OCI-LY7 (cell line): Measurements from ENCODE around the gene KCNIP3. TPM values are rescaled to one million over a fixed set of nuclear protein-coding genes. Genes with fewer than 3 reads are reported as not detected.

Source experiments
- BruUV-seq: library from RNA; stranded (reverse); fragments of 400-500 nt; replicated peaks from 2 replicates; lab custom pipeline; 2021; lab: Mats Ljungman, UMichigan
- CTCF ChIA-PET: fragments of 300-600 bp; sonication (Branson Sonifier 250); formaldehyde crosslinking; loops from one replicate; lab custom pipeline; 2022; ENCODE audit warnings: antibody characterized with exemption; ENCODE audit not compliant: unreplicated experiment; lab: Charles Lee
- POLR2A ChIA-PET: fragments of 300-600 bp; sonication (Branson Sonifier 250); formaldehyde crosslinking; loops from one replicate; lab custom pipeline; 2022; ENCODE audit warnings: antibody characterized with exemption; lab: Charles Lee
- DNase-seq: peaks from one replicate; pipeline ENCODE4 v3.0.0-alpha.2; 2015; ENCODE audit warnings: low spot score
- H2AFZ ChIP-seq: fragments of 200-600 bp; sonication (generic), shearing (Covaris generic); 2 replicates; pipeline ENCODE4 v1.6.1; 2014; ENCODE audit warnings: mild to moderate bottlenecking, antibody characterized with exemption, low read length, moderate library complexity
- H3K27ac ChIP-seq: fragments of 200-600 bp; sonication (generic); 2 replicates; pipeline ENCODE4 v1.5.1; 2014; ENCODE audit warnings: mixed run types, low read depth, mild to moderate bottlenecking, moderate library complexity, low read length, inconsistent platforms; ENCODE audit not compliant: poor library complexity, severe bottlenecking
- H3K36me3 ChIP-seq: fragments of 200-600 bp; sonication (generic); 2 replicates; pipeline ENCODE4 v1.6.1; 2014; ENCODE audit warnings: mild to moderate bottlenecking, antibody characterized with exemption, low read length, moderate library complexity, mixed read lengths; ENCODE audit not compliant: insufficient read depth
- H3K4me1 ChIP-seq: fragments of 200-600 bp; sonication (generic); 2 replicates; pipeline ENCODE4 v1.5.1; 2014; ENCODE audit warnings: mild to moderate bottlenecking, low read length; ENCODE audit not compliant: insufficient read depth, poor library complexity, severe bottlenecking
- H3K4me2 ChIP-seq: fragments of 200-600 bp; sonication (generic); 2 replicates; pipeline ENCODE4 v1.6.1; 2014; ENCODE audit warnings: mild to moderate bottlenecking, low read length
- H3K4me3 ChIP-seq: fragments of 200-600 bp; sonication (generic); 2 replicates; pipeline ENCODE4 v1.5.1; 2014; ENCODE audit warnings: mild to moderate bottlenecking, low read depth, low read length; ENCODE audit not compliant: poor library complexity, severe bottlenecking
- H3K79me2 ChIP-seq: fragments of 200-600 bp; sonication (generic); 2 replicates; pipeline ENCODE4 v1.6.1; 2016; ENCODE audit warnings: low read depth, mild to moderate bottlenecking, low read length, moderate library complexity, mixed read lengths; ENCODE audit not compliant: insufficient read depth
- H3K9me2 ChIP-seq: fragments of 200-600 bp; sonication (generic); 2 replicates; pipeline ENCODE4 v1.6.1; 2016; ENCODE audit warnings: mild to moderate bottlenecking, low read length, mixed read lengths; ENCODE audit not compliant: insufficient read depth
- H3K9me3 ChIP-seq: fragments of 200-600 bp; sonication (generic); 2 replicates; pipeline ENCODE4 v1.6.1; 2014; ENCODE audit warnings: mild to moderate bottlenecking, mixed run types, low read length, mixed read lengths
- H4K20me1 ChIP-seq: fragments of 200-600 bp; sonication (generic); 2 replicates; pipeline ENCODE4 v1.6.1; 2014; ENCODE audit warnings: mild to moderate bottlenecking, antibody characterized with exemption, low read length, moderate library complexity, mixed read lengths; ENCODE audit not compliant: insufficient read depth
- CTCF ChIP-seq: fragments of 200-600 bp; sonication (generic); conservative IDR thresholded peaks from 2 replicates; pipeline ENCODE4 v1.5.1; 2014; ENCODE audit warnings: mild to moderate bottlenecking, antibody characterized with exemption, low read length, moderate library complexity, mixed read lengths
- EZH2phosphoT487 ChIP-seq: fragments of 200-600 bp; sonication (generic); IDR thresholded peaks from 2 replicates; pipeline ENCODE4 v1.6.1; 2018; ENCODE audit warnings: low read depth, borderline replicate concordance, mild to moderate bottlenecking, mixed run types, antibody characterized with exemption, low read length, moderate library complexity, mixed read lengths
- intact Hi-C: fragments of 100-400 bp; cut with micrococcal nuclease; formaldehyde crosslinking; loops from one replicate; pipeline ENCODE4 v1.10.0; 2022; ENCODE audit not compliant: unreplicated experiment
- total RNA-seq, 2 experiments: library from RNA; depleted of rRNA in 1 of 2; stranded (reverse); fragments of >200 nt in 1 of 2; shearing (Covaris generic) in 1 of 2; gene quantifications; 2 replicates each; pipeline ENCODE4 v1.2.3, GENCODE V29; 2014 to 2022

Gene KCNIP3
- total RNA-seq, 2 experiments from 2014 or later, result not detected

- Histone ChIP-seq H3K4me3 (no peak overlapping the region), H3K27ac (no peak overlapping the region), H3K79me2 (no peaks in the 10 kb centered on the region), H3K9me2 (no peaks in the 10 kb centered on the region), H3K36me3 (no peaks in the 10 kb centered on the region), H3K4me1 (no peaks in the 10 kb centered on the region), H3K4me2 (no peak overlapping the region), H4K20me1 (no peaks in the 10 kb centered on the region), H2AFZ (no peak overlapping the region), H3K9me3 (no peaks in the 10 kb centered on the region)
- intact Hi-C loops, result no loop called here
- no peak for DNase-seq
- TF ChIP-seq CTCF (no peak), EZH2phosphoT487 (no peak)
- POLR2A ChIA-PET, result no interaction called here
- CTCF ChIA-PET, result no interaction called here
- no TSS peak for BruUV-seq
These were observed 11.4 kb downstream of the KCNIP3 start for GRCh38 chr2:95308426-95308990.

- Histone ChIP-seq H3K79me2 (no peaks in the 10 kb centered on the region), H2AFZ (no peak overlapping the region), H3K4me2 (no peak overlapping the region), H3K9me3 (no peaks in the 10 kb centered on the region), H3K4me3 (no peak overlapping the region), H3K4me1 (no peaks in the 10 kb centered on the region), H3K27ac (no peak overlapping the region), H3K36me3 (no peaks in the 10 kb centered on the region), H3K9me2 (no peaks in the 10 kb centered on the region), H4K20me1 (no peaks in the 10 kb centered on the region)
- CTCF ChIA-PET, result no interaction called here
- POLR2A ChIA-PET, result no interaction called here
- no peak for TF ChIP-seq EZH2phosphoT487
- TF ChIP-seq CTCF, result no peak
- BruUV-seq, result no TSS peak
- intact Hi-C loops, result no loop called here
- DNase-seq, result no peak
These were observed 12.5 kb downstream of the KCNIP3 start for GRCh38 chr2:95309599-95309998.

GRCh38 chr2:95310216-95310615 is 13.1 kb downstream of the KCNIP3 start:
- Histone ChIP-seq H2AFZ (no peak overlapping the region), H3K27ac (no peak overlapping the region), H3K4me2 (no peak overlapping the region), H3K4me3 (no peak overlapping the region), H3K9me2 (no peaks in the 10 kb centered on the region), H3K79me2 (no peaks in the 10 kb centered on the region), H4K20me1 (no peaks in the 10 kb centered on the region), H3K9me3 (no peaks in the 10 kb centered on the region), H3K4me1 (no peaks in the 10 kb centered on the region), H3K36me3 (no peaks in the 10 kb centered on the region)
- ChIA-PET CTCF (no interaction called here), POLR2A (no interaction called here)
- intact Hi-C loops, result no loop called here
- no peak for TF ChIP-seq CTCF
- no peak for TF ChIP-seq EZH2phosphoT487
- no TSS peak for BruUV-seq
- DNase-seq, result no peak
